ENCODE data around the gene PLAAT5.
"Not testable (repeated sequence)": the region's sequence is repeated elsewhere in the genome, so short reads cannot be mapped to it uniquely, and the experiment has no call there.

DNA sequence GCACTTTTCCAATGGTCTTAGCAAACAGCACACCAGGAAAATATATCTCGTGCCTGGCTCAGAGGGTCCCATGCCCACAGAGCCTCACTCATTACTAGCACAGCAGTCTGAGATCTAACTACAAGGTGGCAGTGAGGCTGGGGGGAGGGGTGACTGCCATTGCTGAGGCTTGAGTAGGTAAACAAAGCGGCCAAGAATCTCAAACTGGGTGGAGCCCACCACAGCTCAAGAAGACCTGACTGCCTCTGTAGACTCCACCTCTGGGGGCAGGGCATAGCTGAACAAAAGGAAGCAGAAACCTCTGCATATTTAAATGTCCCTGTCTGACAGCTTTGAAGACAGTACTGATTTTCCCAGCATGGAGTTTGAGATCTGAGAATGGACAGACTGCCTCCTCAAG lies 60.2 kb downstream of the PLAAT5 start:
- not testable (repeated sequence) for TF ChIP-seq POLR2A (IDR thresholded peaks at IDR 0.05; ENCODE audit: low read depth, low read length); MYC (IDR thresholded peaks at IDR 0.05; ENCODE audit: low read depth, low read length); EZH2 (IDR thresholded peaks at IDR 0.05; ENCODE audit: borderline replicate concordance, low read depth, low read length, severe bottlenecking); JUN (IDR thresholded peaks at IDR 0.05; ENCODE audit: borderline replicate concordance, insufficient read depth, insufficient read length, low read depth); GATA2 (IDR thresholded peaks at IDR 0.05; ENCODE audit: insufficient read depth, insufficient read length, low read depth, low read length); POLR2AphosphoS5 (IDR thresholded peaks at IDR 0.05; ENCODE audit: insufficient read depth, low read depth, low read length); FOS (IDR thresholded peaks at IDR 0.05; ENCODE audit: borderline replicate concordance, insufficient read depth, low read length)
- TF ChIP-seq, protein P1, sequence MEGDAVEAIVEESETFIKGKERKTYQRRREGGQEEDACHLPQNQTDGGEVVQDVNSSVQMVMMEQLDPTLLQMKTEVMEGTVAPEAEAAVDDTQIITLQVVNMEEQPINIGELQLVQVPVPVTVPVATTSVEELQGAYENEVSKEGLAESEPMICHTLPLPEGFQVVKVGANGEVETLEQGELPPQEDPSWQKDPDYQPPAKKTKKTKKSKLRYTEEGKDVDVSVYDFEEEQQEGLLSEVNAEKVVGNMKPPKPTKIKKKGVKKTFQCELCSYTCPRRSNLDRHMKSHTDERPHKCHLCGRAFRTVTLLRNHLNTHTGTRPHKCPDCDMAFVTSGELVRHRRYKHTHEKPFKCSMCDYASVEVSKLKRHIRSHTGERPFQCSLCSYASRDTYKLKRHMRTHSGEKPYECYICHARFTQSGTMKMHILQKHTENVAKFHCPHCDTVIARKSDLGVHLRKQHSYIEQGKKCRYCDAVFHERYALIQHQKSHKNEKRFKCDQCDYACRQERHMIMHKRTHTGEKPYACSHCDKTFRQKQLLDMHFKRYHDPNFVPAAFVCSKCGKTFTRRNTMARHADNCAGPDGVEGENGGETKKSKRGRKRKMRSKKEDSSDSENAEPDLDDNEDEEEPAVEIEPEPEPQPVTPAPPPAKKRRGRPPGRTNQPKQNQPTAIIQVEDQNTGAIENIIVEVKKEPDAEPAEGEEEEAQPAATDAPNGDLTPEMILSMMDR (IDR thresholded peaks at IDR 0.05; ENCODE audit: extremely low read depth in 1 of 2, insufficient read depth in 1 of 2, low read depth in 1 of 2, low read length in 2 of 2): not testable (repeated sequence)
- TF ChIP-seq, protein P2, sequence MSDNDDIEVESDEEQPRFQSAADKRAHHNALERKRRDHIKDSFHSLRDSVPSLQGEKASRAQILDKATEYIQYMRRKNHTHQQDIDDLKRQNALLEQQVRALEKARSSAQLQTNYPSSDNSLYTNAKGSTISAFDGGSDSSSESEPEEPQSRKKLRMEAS (IDR thresholded peaks at IDR 0.05; ENCODE audit: insufficient read depth, insufficient read length): not testable (repeated sequence)
